ENCODE data around the gene CTNNBIP1. TPM values are rescaled to one million over a fixed set of nuclear protein-coding genes. Genes with fewer than 3 reads are reported as not detected.

The CTNNBIP1 gene
- total and polyA plus RNA-seq, 2 donors (not counting 1 experiment from before 2014, with no cell fraction given): 6.9 to 8.7 TPM

- no peaks in the 10 kb centered on the region for H3K79me2 ChIP-seq (ENCODE audit: control insufficient read depth, insufficient read depth, low read length)
- peaks cover 5 to 13% of the 10 kb centered on the region in 2 donors for H3K4me1 ChIP-seq (ENCODE audit: control insufficient read depth in 2 of 2, insufficient read depth in 2 of 2, low read length in 2 of 2)
- no peak overlapping the region for H3K9ac ChIP-seq (ENCODE audit: low read length)
- H3K27me3 Mint-ChIP-seq: no peaks in the 10 kb centered on the region
- TF ChIP-seq CTCF (IDR thresholded peaks at IDR 0.05): no peak
- H3K27ac ChIP-seq (ENCODE audit: low read length in 2 of 2): no peak overlapping the region
- no peaks in the 10 kb centered on the region for H3K36me3 ChIP-seq (replicated peaks in 1 of 2; ENCODE audit: control extremely low read depth in 1 of 2, control insufficient read depth in 1 of 2, extremely low read depth in 1 of 2, insufficient read depth in 2 of 2, low read length in 1 of 2)
- no peak overlapping the region for H3K27ac Mint-ChIP-seq
- no peak overlapping the region for H2AFZ ChIP-seq (ENCODE audit: insufficient read depth, low read depth, low read length, poor library complexity, severe bottlenecking)
- DNase-seq (no peak), ATAC-seq (ENCODE audit: low read depth) (no peak)
- CTCF ChIA-PET: interaction anchor here (0.5 kb wide), 1 partner anchor 44 kb away, joined by 3 read pairs; no protein-coding TSS in a partner anchor
- H3K4me3 ChIP-seq (ENCODE audit: control extremely low read depth in 1 of 5, extremely low read depth in 1 of 5, insufficient read depth in 1 of 5, low read depth in 2 of 5, low read length in 4 of 5): no peak overlapping the region
- H3K4me1 Mint-ChIP-seq: peaks cover 8% of the 10 kb centered on the region
- no peaks in the 10 kb centered on the region for H3K27me3 ChIP-seq (replicated peaks in 1 of 4; ENCODE audit: control extremely low read depth in 1 of 4, control insufficient read depth in 3 of 4, insufficient read depth in 4 of 4, low read length in 3 of 4)
- 91% methylated on average over 7 of the region's 12 CpGs for WGBS (ENCODE audit: insufficient coverage)
- intact Hi-C loops (cut with micrococcal nuclease): no loop called here
- H3K4me2 ChIP-seq (replicated peaks; ENCODE audit: low read depth, low read length, poor library complexity, severe bottlenecking): no peak overlapping the region
- no peak overlapping the region for H3K4me3 Mint-ChIP-seq
- H3K9me3 Mint-ChIP-seq (ENCODE audit: insufficient read depth): no peaks in the 10 kb centered on the region
- H4K20me1 ChIP-seq (ENCODE audit: control insufficient read depth, insufficient read depth, low read length, poor library complexity, severe bottlenecking): no peaks in the 10 kb centered on the region
- H3K9me3 ChIP-seq (ENCODE audit: control extremely low read depth in 1 of 3, control insufficient read depth in 2 of 3, insufficient read depth in 1 of 3, low read length in 2 of 3): peaks cover 0 to 5% (median 0%) of the 10 kb centered on the region in 3 donors
- POLR2A ChIA-PET: no interaction called here
These were observed 66.0 kb downstream of the CTNNBIP1 start for GRCh38 chr1:9844106-9844505.

DNA sequence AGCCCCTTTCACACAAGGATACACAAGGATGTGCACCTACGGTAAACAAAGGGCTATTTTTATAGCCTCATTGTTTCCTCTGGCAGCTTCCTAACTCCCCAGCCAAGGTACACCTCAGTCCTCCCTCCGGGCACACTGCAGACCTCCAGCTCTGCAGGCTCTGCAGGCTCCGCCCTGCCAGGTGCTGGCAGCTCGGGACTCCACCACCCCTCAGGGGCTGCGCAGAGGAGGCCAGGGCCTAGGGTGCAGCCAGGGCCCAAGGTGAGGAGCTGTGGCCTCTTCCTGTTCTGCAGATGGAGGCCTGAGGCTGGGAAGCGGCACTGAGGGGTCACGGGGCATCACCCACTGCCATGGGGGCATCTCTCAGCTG is 66.5 kb downstream of the CTNNBIP1 start:
- H3K4me1 ChIP-seq (ENCODE audit: control insufficient read depth in 2 of 2, insufficient read depth in 2 of 2, low read length in 2 of 2): peaks cover 3 to 7% of the 10 kb centered on the region in 2 donors
- no peak overlapping the region for H3K4me3 ChIP-seq (ENCODE audit: control extremely low read depth in 1 of 5, extremely low read depth in 1 of 5, insufficient read depth in 1 of 5, low read depth in 2 of 5, low read length in 4 of 5)
- H2AFZ ChIP-seq (ENCODE audit: insufficient read depth, low read depth, low read length, poor library complexity, severe bottlenecking): no peak overlapping the region
- H3K9ac ChIP-seq (ENCODE audit: low read length): no peak overlapping the region
- ChIA-PET POLR2A (interaction anchor here (0.6 kb wide), 1 partner anchor 25 kb away, joined by 11 read pairs; no protein-coding TSS in a partner anchor), CTCF (no interaction called here)
- DNase-seq: no peak
- no peaks in the 10 kb centered on the region for H3K36me3 ChIP-seq (replicated peaks in 1 of 2; ENCODE audit: control extremely low read depth in 1 of 2, control insufficient read depth in 1 of 2, extremely low read depth in 1 of 2, insufficient read depth in 2 of 2, low read length in 1 of 2)
- no peaks in the 10 kb centered on the region for H3K27me3 ChIP-seq (replicated peaks in 1 of 4; ENCODE audit: control extremely low read depth in 1 of 4, control insufficient read depth in 3 of 4, insufficient read depth in 4 of 4, low read length in 3 of 4)
- no peaks in the 10 kb centered on the region for H3K9me3 Mint-ChIP-seq (ENCODE audit: insufficient read depth)
- no peak overlapping the region for H3K4me2 ChIP-seq (replicated peaks; ENCODE audit: low read depth, low read length, poor library complexity, severe bottlenecking)
- WGBS (ENCODE audit: insufficient coverage): 82% methylated on average over 7 of the region's 7 CpGs
- intact Hi-C loops (cut with micrococcal nuclease): no loop called here
- TF ChIP-seq EZH2 (IDR thresholded peaks at IDR 0.05; ENCODE audit: borderline replicate concordance, insufficient read depth, low read depth, low read length, poor library complexity, severe bottlenecking): no peak
- no peak for TF ChIP-seq CTCF (IDR thresholded peaks at IDR 0.05)
- H4K20me1 ChIP-seq (ENCODE audit: control insufficient read depth, insufficient read depth, low read length, poor library complexity, severe bottlenecking): no peaks in the 10 kb centered on the region
- peaks cover 8% of the 10 kb centered on the region for H3K4me1 Mint-ChIP-seq
- ATAC-seq (ENCODE audit: low read depth): no peak
- H3K79me2 ChIP-seq (ENCODE audit: control insufficient read depth, insufficient read depth, low read length): no peaks in the 10 kb centered on the region
- H3K27ac ChIP-seq (ENCODE audit: low read length in 2 of 2): no peak overlapping the region
- no peak overlapping the region for H3K4me3 Mint-ChIP-seq
- peaks cover 0 to 5% (median 0%) of the 10 kb centered on the region in 3 donors for H3K9me3 ChIP-seq (ENCODE audit: control extremely low read depth in 1 of 3, control insufficient read depth in 2 of 3, insufficient read depth in 1 of 3, low read length in 2 of 3)
- H3K27ac Mint-ChIP-seq: no peak overlapping the region
- no peaks in the 10 kb centered on the region for H3K27me3 Mint-ChIP-seq
